Measurements from ENCODE around the gene TMEM125.

DNA sequence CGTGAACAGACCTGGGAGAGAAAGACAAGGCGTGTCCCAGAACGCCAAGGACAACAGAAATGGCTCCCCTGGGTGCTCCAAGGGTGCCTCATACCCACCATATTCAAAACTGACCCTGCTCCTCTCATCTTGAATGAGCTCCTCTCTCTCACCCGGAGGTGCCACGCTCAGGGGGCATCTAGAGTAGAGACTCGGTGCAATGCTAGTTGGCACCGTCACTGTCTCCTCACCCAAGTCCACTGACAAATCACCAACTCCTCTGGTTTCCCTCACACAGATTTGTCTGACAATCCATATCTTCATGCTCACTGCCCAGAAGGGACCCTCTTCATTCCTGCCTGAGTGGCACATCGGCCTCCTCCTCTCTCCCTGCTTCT, 5.0 kb downstream of the TMEM125 start:
- TF ChIP-seq MAFK (IDR thresholded peaks at IDR 0.05; ENCODE audit: low read depth, low read length) (no peak), POLR2A (IDR thresholded peaks at IDR 0.05; ENCODE audit: low read depth, low read length) (no peak), CEBPB (IDR thresholded peaks at IDR 0.05; ENCODE audit: low read depth, low read length) (no peak), RAD21 (IDR thresholded peaks at IDR 0.05; ENCODE audit: low read length) (no peak), SMC3 (IDR thresholded peaks at IDR 0.05; ENCODE audit: low read depth, low read length) (no peak), FOS (IDR thresholded peaks at IDR 0.05; ENCODE audit: low read depth, low read length) (no peak)
- TF ChIP-seq, protein P1, sequence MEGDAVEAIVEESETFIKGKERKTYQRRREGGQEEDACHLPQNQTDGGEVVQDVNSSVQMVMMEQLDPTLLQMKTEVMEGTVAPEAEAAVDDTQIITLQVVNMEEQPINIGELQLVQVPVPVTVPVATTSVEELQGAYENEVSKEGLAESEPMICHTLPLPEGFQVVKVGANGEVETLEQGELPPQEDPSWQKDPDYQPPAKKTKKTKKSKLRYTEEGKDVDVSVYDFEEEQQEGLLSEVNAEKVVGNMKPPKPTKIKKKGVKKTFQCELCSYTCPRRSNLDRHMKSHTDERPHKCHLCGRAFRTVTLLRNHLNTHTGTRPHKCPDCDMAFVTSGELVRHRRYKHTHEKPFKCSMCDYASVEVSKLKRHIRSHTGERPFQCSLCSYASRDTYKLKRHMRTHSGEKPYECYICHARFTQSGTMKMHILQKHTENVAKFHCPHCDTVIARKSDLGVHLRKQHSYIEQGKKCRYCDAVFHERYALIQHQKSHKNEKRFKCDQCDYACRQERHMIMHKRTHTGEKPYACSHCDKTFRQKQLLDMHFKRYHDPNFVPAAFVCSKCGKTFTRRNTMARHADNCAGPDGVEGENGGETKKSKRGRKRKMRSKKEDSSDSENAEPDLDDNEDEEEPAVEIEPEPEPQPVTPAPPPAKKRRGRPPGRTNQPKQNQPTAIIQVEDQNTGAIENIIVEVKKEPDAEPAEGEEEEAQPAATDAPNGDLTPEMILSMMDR (conservative IDR thresholded peaks at IDR 0.05; ENCODE audit: low read depth, low read length) = no peak
- TF ChIP-seq, protein P2, sequence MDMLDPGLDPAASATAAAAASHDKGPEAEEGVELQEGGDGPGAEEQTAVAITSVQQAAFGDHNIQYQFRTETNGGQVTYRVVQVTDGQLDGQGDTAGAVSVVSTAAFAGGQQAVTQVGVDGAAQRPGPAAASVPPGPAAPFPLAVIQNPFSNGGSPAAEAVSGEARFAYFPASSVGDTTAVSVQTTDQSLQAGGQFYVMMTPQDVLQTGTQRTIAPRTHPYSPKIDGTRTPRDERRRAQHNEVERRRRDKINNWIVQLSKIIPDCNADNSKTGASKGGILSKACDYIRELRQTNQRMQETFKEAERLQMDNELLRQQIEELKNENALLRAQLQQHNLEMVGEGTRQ (IDR thresholded peaks at IDR 0.05; ENCODE audit: low read depth, low read length) = no peak
- TF ChIP-seq, protein P3, sequence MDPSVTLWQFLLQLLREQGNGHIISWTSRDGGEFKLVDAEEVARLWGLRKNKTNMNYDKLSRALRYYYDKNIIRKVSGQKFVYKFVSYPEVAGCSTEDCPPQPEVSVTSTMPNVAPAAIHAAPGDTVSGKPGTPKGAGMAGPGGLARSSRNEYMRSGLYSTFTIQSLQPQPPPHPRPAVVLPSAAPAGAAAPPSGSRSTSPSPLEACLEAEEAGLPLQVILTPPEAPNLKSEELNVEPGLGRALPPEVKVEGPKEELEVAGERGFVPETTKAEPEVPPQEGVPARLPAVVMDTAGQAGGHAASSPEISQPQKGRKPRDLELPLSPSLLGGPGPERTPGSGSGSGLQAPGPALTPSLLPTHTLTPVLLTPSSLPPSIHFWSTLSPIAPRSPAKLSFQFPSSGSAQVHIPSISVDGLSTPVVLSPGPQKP (IDR thresholded peaks at IDR 0.05; ENCODE audit: borderline replicate concordance, low read depth, low read length) = no peak

Data from IMR-90 (cell line).